Thoracic aorta (tissue), 2 donors: Measurements from ENCODE around the gene GPAT3. TPM values are rescaled to one million over a fixed set of nuclear protein-coding genes. Genes with fewer than 3 reads are reported as not detected.

ENCODE experiments used
- ATAC-seq: fragments of 150-250 bp; one replicate; pipeline ENCODE4 v1.8.0; 2017; ENCODE audit warnings: low read depth; ENCODE audit not compliant: insufficient number of reproducible peaks, low FRiP score
- DNase-seq: peaks from one replicate; pipeline ENCODE4 v3.0.0-alpha.2; 2020; ENCODE audit warnings: low spot score
- H3K27ac ChIP-seq, 2 donors: fragments of 200-600 bp; sonication (generic); 1 replicate in 1 of 2; 2 replicates in 1 of 2; pipeline ENCODE4 v1.5.1; 2016; ENCODE audit warnings: mild to moderate bottlenecking in 2 of 2, moderate library complexity in 2 of 2
- H3K27me3 ChIP-seq: fragments of 200-600 bp; sonication (generic); replicated peaks from 2 replicates; pipeline ENCODE4 v1.6.0; 2016; ENCODE audit warnings: mild to moderate bottlenecking; ENCODE audit not compliant: insufficient read depth
- H3K36me3 ChIP-seq: fragments of 200-600 bp; sonication (generic); one replicate; pipeline ENCODE4 v1.5.1; 2016
- H3K4me1 ChIP-seq, 2 donors: fragments of 200-600 bp; sonication (generic); 1 replicate in 1 of 2; 2 replicates in 1 of 2; pipeline versions ENCODE4 v1.5.1 to v1.6.0; 2016; ENCODE audit warnings: low read depth in 2 of 2, mild to moderate bottlenecking in 1 of 2; ENCODE audit not compliant: control insufficient read depth in 1 of 2
- H3K4me3 ChIP-seq: fragments of 200-600 bp; sonication (generic); 2 replicates; pipeline ENCODE4 v1.5.1; 2016; ENCODE audit warnings: mild to moderate bottlenecking
- H3K9me3 ChIP-seq: fragments of 200-600 bp; sonication (generic); 2 replicates; pipeline ENCODE4 v1.5.1; 2016
- CTCF ChIP-seq: fragments of 200-600 bp; sonication (generic); IDR thresholded peaks from one replicate; pipeline ENCODE4 v1.5.1; 2019; ENCODE audit warnings: antibody characterized with exemption
- total RNA-seq, 2 donors: library from RNA; depleted of rRNA; stranded (reverse); fragments of >200 nt; gene quantifications; one replicate each; pipeline versions ENCODE4 v1.1.0 to v1.2.3, GENCODE V29; 2016

GPAT3 gene
- total RNA-seq, 2 donors from 2014 or later = 6.6 to 7.8 TPM

GRCh38 chr4:83585982-83586508 lies 50.1 kb downstream of the GPAT3 start:
- Histone ChIP-seq H3K9me3 (no peaks in the 10 kb centered on the region), H3K27me3 (no peaks in the 10 kb centered on the region), H3K27ac (no peak overlapping the region), H3K36me3 (no peaks in the 10 kb centered on the region), H3K4me1 (no peaks in the 10 kb centered on the region), H3K4me3 (no peak overlapping the region)
- ATAC-seq = no peak
- no peak for TF ChIP-seq CTCF
- DNase-seq = no peak

GRCh38 chr4:83589279-83589678 lies 53.4 kb downstream of the GPAT3 start:
- no peak overlapping the region for H3K27ac ChIP-seq
- no peaks in the 10 kb centered on the region for H3K36me3 ChIP-seq
- H3K9me3 ChIP-seq = no peaks in the 10 kb centered on the region
- no peak for ATAC-seq
- H3K27me3 ChIP-seq = no peaks in the 10 kb centered on the region
- no peak for DNase-seq
- TF ChIP-seq CTCF = no peak
- no peak overlapping the region for H3K4me3 ChIP-seq
- no peaks in the 10 kb centered on the region for H3K4me1 ChIP-seq

- Histone ChIP-seq H3K9me3 (no peaks in the 10 kb centered on the region), H3K27me3 (no peaks in the 10 kb centered on the region), H3K4me1 (no peaks in the 10 kb centered on the region), H3K4me3 (no peak overlapping the region), H3K27ac (no peak overlapping the region), H3K36me3 (no peaks in the 10 kb centered on the region)
- no peak for ATAC-seq
- DNase-seq = no peak
- no peak for TF ChIP-seq CTCF
These were observed 55.1 kb downstream of the GPAT3 start for GRCh38 chr4:83591056-83591455.

- no peak for DNase-seq
- Histone ChIP-seq H3K27ac (no peak overlapping the region), H3K36me3 (no peaks in the 10 kb centered on the region), H3K9me3 (no peaks in the 10 kb centered on the region), H3K4me3 (no peak overlapping the region), H3K27me3 (no peaks in the 10 kb centered on the region), H3K4me1 (no peaks in the 10 kb centered on the region)
- no peak for ATAC-seq
- TF ChIP-seq CTCF = no peak
These were observed 55.8 kb downstream of the GPAT3 start for GRCh38 chr4:83591730-83592129.

GRCh38 chr4:83599183-83599582 lies 63.3 kb downstream of the GPAT3 start:
- ATAC-seq (no peak), DNase-seq (no peak)
- no peak for TF ChIP-seq CTCF
- Histone ChIP-seq H3K4me1 (no peaks in the 10 kb centered on the region), H3K9me3 (no peaks in the 10 kb centered on the region), H3K27me3 (no peaks in the 10 kb centered on the region), H3K27ac (no peak overlapping the region), H3K36me3 (no peaks in the 10 kb centered on the region), H3K4me3 (no peak overlapping the region)
